ENCODE data around the gene CCDC120. TPM values are rescaled to one million over a fixed set of nuclear protein-coding genes. Genes with fewer than 3 reads are reported as not detected.

The CCDC120 gene
- total RNA-seq, 1 experiment from 2014 or later = 11.0 TPM

DNA sequence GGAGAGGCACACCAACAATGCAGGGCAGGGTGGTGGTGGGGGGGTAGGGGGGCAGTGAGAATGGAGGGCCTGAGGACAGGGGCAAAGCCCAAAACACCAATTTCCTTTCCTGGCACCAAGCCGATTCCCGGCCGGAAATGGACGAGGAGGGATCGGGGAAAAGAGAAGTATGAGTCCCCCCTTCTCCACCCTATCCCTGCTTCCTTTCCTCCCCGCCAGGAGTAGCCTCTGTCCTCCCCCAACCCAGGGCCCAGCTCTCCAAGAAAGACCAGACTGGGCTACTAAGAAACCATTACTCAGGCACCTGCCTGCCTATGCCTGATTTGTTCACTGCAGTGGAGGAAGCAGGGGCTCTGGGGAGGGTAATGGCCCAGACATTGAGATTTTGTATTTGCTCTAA lies 402 bp downstream of the CCDC120 start:
- no peaks in the 10 kb centered on the region; the same call in 1 of the 2 replicates for H3K36me3 ChIP-seq (ENCODE audit: control insufficient read depth, insufficient read depth, low read length)
- H3K27me3 ChIP-seq (ENCODE audit: control insufficient read depth, insufficient read depth, low read length) = no peaks in the 10 kb centered on the region
- ATAC-seq (no peak), DNase-seq (ENCODE audit: low read depth, low spot score) (no peak)
- no peaks in the 10 kb centered on the region; the same call in 1 of the 2 replicates for H3K4me1 ChIP-seq (ENCODE audit: control insufficient read depth, insufficient read depth, low read length)
- H3K4me3 ChIP-seq (ENCODE audit: low read depth in 2 of 2, low read length in 2 of 2) = no peak overlapping the region
- no peaks in the 10 kb centered on the region for H3K9me3 ChIP-seq (ENCODE audit: control insufficient read depth, insufficient read depth, low read depth, low read length)
- TF ChIP-seq POLR2AphosphoS5 (IDR thresholded peaks at IDR 0.05; ENCODE audit: low read depth, low read length) (no peak), TCF7L2 (IDR thresholded peaks at IDR 0.05; ENCODE audit: low read depth, low read length) (no peak), SIN3A (IDR thresholded peaks at IDR 0.05; ENCODE audit: borderline replicate concordance, insufficient read depth, low read depth, low read length) (no peak), REST (IDR thresholded peaks at IDR 0.05; ENCODE audit: insufficient read depth in 1 of 2, low read depth in 2 of 2, low read length in 1 of 2) (no peak)
- TF ChIP-seq, protein P1, sequence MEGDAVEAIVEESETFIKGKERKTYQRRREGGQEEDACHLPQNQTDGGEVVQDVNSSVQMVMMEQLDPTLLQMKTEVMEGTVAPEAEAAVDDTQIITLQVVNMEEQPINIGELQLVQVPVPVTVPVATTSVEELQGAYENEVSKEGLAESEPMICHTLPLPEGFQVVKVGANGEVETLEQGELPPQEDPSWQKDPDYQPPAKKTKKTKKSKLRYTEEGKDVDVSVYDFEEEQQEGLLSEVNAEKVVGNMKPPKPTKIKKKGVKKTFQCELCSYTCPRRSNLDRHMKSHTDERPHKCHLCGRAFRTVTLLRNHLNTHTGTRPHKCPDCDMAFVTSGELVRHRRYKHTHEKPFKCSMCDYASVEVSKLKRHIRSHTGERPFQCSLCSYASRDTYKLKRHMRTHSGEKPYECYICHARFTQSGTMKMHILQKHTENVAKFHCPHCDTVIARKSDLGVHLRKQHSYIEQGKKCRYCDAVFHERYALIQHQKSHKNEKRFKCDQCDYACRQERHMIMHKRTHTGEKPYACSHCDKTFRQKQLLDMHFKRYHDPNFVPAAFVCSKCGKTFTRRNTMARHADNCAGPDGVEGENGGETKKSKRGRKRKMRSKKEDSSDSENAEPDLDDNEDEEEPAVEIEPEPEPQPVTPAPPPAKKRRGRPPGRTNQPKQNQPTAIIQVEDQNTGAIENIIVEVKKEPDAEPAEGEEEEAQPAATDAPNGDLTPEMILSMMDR (IDR thresholded peaks at IDR 0.05) = no peak
- no TSS peak for BruUV-seq (replicated peaks)
- in situ Hi-C loops (cut with HindIII; ENCODE audit: low pct_unique_long_range_greater_than_20kb, low sequenced_read_pairs) = no loop called here
- ChIA-PET POLR2A (interaction anchor here (0.5 kb wide), 2 partner anchors 74 to 112 kb away, joined by 3 to 5 read pairs; partner anchors contain the start of gene PLP2), CTCF (interaction anchor here (0.6 kb wide), 1 partner anchor 134 kb away, joined by 3 read pairs; no protein-coding TSS in a partner anchor)
- intact Hi-C loops (cut with micrococcal nuclease; ENCODE audit: unreplicated experiment) = no loop called here
- no peak overlapping the region for H3K27ac ChIP-seq (ENCODE audit: low read length)

- H3K27ac ChIP-seq (ENCODE audit: low read length) = no peak overlapping the region
- DNase-seq (ENCODE audit: low read depth, low spot score) = no peak
- H3K4me1 ChIP-seq (ENCODE audit: control insufficient read depth, insufficient read depth, low read length) = no peaks in the 10 kb centered on the region; the same call in 1 of the 2 replicates
- ChIA-PET CTCF (interaction anchor here (0.6 kb wide), 1 partner anchor 133 kb away, joined by 3 read pairs; no protein-coding TSS in a partner anchor), POLR2A (interaction anchor here (0.5 kb wide), 1 partner anchor 112 kb away, joined by 3 read pairs; the partner anchor contains the start of gene PLP2)
- in situ Hi-C loops (cut with HindIII; ENCODE audit: low pct_unique_long_range_greater_than_20kb, low sequenced_read_pairs) (no loop called here), intact Hi-C loops (cut with micrococcal nuclease; ENCODE audit: unreplicated experiment) (no loop called here)
- H3K36me3 ChIP-seq (ENCODE audit: control insufficient read depth, insufficient read depth, low read length) = no peaks in the 10 kb centered on the region; the same call in 1 of the 2 replicates
- BruUV-seq (replicated peaks) = no TSS peak
- no peaks in the 10 kb centered on the region for H3K27me3 ChIP-seq (ENCODE audit: control insufficient read depth, insufficient read depth, low read length)
- no peak for TF ChIP-seq TCF7L2 (IDR thresholded peaks at IDR 0.05; ENCODE audit: low read depth, low read length)
- TF ChIP-seq REST (IDR thresholded peaks at IDR 0.05; ENCODE audit: insufficient read depth in 1 of 2, low read depth in 2 of 2, low read length in 1 of 2) = no peak
- no peak for TF ChIP-seq POLR2AphosphoS5 (IDR thresholded peaks at IDR 0.05; ENCODE audit: low read depth, low read length)
- TF ChIP-seq, protein P1 (IDR thresholded peaks at IDR 0.05) = no peak
- TF ChIP-seq SIN3A (IDR thresholded peaks at IDR 0.05; ENCODE audit: borderline replicate concordance, insufficient read depth, low read depth, low read length) = no peak
- no peak overlapping the region for H3K4me3 ChIP-seq (ENCODE audit: low read depth in 2 of 2, low read length in 2 of 2)
- no peak for ATAC-seq
- H3K9me3 ChIP-seq (ENCODE audit: control insufficient read depth, insufficient read depth, low read depth, low read length) = no peaks in the 10 kb centered on the region
Observed at GRCh38 chrX:49059681-49060085, 884 bp downstream of the CCDC120 start.

All from Panc1 (cell line).